Measurements from ENCODE around the gene NOS1AP. TPM values are rescaled to one million over a fixed set of nuclear protein-coding genes. Genes with fewer than 3 reads are reported as not detected.

NOS1AP gene
- total RNA-seq, 4 donors from 2014 or later = 1.1 to 3.5 (median 2.6) TPM

- WGBS, 2 donors = 96 to 97% methylated on average over 3 of the region's 3 CpGs
- TF ChIP-seq CTCF (IDR thresholded peaks at IDR 0.05) (no peak), POLR2A (IDR thresholded peaks at IDR 0.05) (no peak)
- intact Hi-C loops (cut with DNase I; ENCODE audit: low total_unique reads) = no loop called here
- no peak overlapping the region for H3K4me3 ChIP-seq (ENCODE audit: low read depth, poor library complexity, severe bottlenecking)
- no peak for DNase-seq (ENCODE audit: low spot score in 2 of 2)
These were observed 38.7 kb upstream of the NOS1AP start for GRCh38 chr1:162030759-162031280.

GRCh38 chr1:162033428-162033827 is 36.1 kb upstream of the NOS1AP start:
- TF ChIP-seq CTCF (IDR thresholded peaks at IDR 0.05) (no peak), POLR2A (IDR thresholded peaks at IDR 0.05) (no peak)
- H3K4me3 ChIP-seq (ENCODE audit: low read depth, poor library complexity, severe bottlenecking) = no peak overlapping the region
- 56 to 58% methylated on average over 6 of the region's 6 CpGs for WGBS, 2 donors
- no peak for DNase-seq (ENCODE audit: low spot score in 2 of 2)
- intact Hi-C loops (cut with DNase I; ENCODE audit: low total_unique reads) = no loop called here

DNA sequence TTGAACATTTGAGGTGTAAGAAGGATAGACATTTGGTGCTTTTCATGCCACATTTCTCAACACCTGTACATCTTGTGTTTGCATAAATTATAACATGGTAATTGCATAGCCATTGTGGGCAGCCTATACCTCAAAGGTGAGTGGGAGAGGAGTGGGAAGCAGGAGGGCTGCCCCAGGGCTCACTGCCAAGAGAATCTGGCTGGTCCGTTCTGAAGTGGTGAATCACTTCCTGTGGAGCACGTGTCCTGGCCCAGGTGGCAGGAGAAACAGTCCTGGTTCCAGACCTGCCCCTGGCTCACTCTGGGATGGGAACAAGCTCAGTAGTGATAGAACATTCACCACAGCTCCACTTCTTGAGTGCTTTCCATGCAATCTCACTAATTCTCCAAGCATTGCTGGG is 34.2 kb upstream of the NOS1AP start:
- DNase-seq (ENCODE audit: low spot score in 2 of 2) = no peak
- H3K4me3 ChIP-seq (ENCODE audit: low read depth, poor library complexity, severe bottlenecking) = no peak overlapping the region
- intact Hi-C loops (cut with DNase I; ENCODE audit: low total_unique reads) = loop anchor here (5.0 kb wide), 1 partner anchor 238 kb away; no protein-coding TSS in a partner anchor
- TF ChIP-seq CTCF (IDR thresholded peaks at IDR 0.05) (no peak), POLR2A (IDR thresholded peaks at IDR 0.05) (no peak)
- WGBS, 2 donors = 14 to 18% methylated on average over 2 of the region's 2 CpGs

DNA sequence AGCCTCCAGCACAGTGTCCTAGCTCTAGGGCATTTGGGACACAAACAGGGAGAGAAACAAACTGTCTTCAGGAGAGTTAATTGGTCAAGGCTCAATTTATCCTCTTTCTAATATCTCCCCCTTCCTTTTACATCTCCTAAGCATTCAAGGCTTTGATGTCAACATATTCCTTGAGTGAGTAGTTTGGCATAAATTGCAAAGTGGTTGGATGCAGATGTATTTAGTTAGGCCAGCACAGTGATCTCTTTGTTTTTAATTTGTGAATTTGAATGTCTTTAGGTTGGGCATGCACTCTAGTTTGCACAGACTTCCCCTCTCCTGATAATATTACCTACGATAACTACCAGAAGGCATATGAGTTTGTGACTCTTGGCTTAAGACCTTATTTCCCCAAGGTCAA is 33.3 kb upstream of the NOS1AP start:
- WGBS, 2 donors = 89 to 93% methylated on average over 1 of the region's 1 CpG
- no peak overlapping the region for H3K4me3 ChIP-seq (ENCODE audit: low read depth, poor library complexity, severe bottlenecking)
- TF ChIP-seq CTCF (IDR thresholded peaks at IDR 0.05) (no peak), POLR2A (IDR thresholded peaks at IDR 0.05) (no peak)
- intact Hi-C loops (cut with DNase I; ENCODE audit: low total_unique reads) = loop anchor here (5.0 kb wide), 1 partner anchor 239 kb away; no protein-coding TSS in a partner anchor
- no peak for DNase-seq (ENCODE audit: low spot score in 2 of 2)

- 74 to 87% methylated on average over 1 of the region's 1 CpG for WGBS, 2 donors
- TF ChIP-seq CTCF (IDR thresholded peaks at IDR 0.05) = no peak
- no peak for TF ChIP-seq POLR2A (IDR thresholded peaks at IDR 0.05)
- intact Hi-C loops (cut with DNase I; ENCODE audit: low total_unique reads) = loop anchor here (5.0 kb wide), 1 partner anchor 241 kb away; no protein-coding TSS in a partner anchor
- DNase-seq (ENCODE audit: low spot score in 2 of 2) = no peak
- no peak overlapping the region for H3K4me3 ChIP-seq (ENCODE audit: low read depth, poor library complexity, severe bottlenecking)
These were observed 30.9 kb upstream of the NOS1AP start for GRCh38 chr1:162038624-162039023.

DNA sequence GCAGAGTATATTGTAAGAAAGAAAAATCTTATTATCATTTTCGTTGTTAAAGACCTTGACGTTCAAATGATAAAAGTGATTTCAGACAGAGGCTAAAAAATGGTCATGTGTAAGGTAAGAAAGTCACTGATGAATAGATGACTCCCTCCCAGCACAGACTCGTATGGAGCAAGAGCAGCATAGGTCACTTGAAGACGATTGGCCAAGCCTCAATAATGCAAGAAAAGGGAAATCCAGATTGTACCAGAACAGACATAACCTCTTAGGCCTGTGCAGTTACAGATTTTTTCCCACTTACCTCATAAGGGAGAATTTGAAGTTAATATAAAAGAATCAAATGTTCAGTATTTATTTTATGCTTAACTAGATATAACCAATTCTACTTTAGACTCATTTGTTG is 29.5 kb upstream of the NOS1AP start:
- WGBS, 2 donors = 73 to 78% methylated on average over 4 of the region's 4 CpGs
- no peak for TF ChIP-seq POLR2A (IDR thresholded peaks at IDR 0.05)
- TF ChIP-seq CTCF (IDR thresholded peaks at IDR 0.05) = no peak
- intact Hi-C loops (cut with DNase I; ENCODE audit: low total_unique reads) = no loop called here

More for the DNA sequence above, 29.5 kb upstream of the NOS1AP start:
- DNase-seq (ENCODE audit: low spot score in 2 of 2) = no peak
- H3K4me3 ChIP-seq (ENCODE audit: low read depth, poor library complexity, severe bottlenecking) = no peak overlapping the region

Data from lower leg skin (tissue), 4 donors.